GM13976 (cell line): ENCODE results near the gene CRTAC1.

Experiments
- DNase-seq: peaks from one replicate; pipeline ENCODE4 v3.0.0; 2012; ENCODE audit warnings: low spot score
- CTCF ChIP-seq: IDR thresholded peaks from 2 replicates; pipeline ENCODE4 v1.5.1; 2012; ENCODE audit warnings: borderline replicate concordance, mild to moderate bottlenecking; ENCODE audit not compliant: insufficient read depth; ENCODE audit errors: extremely low read depth, missing control alignments, control extremely low read depth
- in situ Hi-C: fragments of 300-500 bp; cut with MboI; formaldehyde crosslinking; loops from one replicate; pipeline ENCODE4 v1.12.0; 2022; ENCODE audit warnings: low sequenced_read_pairs, mixed read lengths, inconsistent platforms; ENCODE audit not compliant: unreplicated experiment

The CRTAC1 gene

GRCh38 chr10:97892939-97893338 is 137.5 kb downstream of the CRTAC1 start:
- in situ Hi-C loops: no loop called here
- TF ChIP-seq CTCF: no peak
- DNase-seq: no peak

DNA sequence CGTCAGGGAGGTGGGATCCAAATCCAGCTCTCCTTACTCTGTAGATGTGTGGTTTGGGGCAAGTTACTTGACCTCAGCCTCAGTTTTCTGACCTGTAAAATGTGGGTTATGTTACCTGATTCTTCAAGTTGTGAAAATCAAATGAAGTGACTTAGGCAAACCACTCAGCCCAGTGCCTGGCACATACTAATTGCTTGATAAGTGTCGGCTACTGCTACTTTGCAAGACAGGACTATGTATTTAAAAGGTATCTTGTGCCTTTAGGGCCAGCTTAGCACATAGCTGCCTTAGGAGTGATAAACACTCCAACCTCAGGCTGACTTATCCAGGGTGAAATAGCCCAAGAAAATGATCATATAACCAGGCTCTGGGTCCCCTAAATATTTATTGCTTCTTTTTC is 137.9 kb downstream of the CRTAC1 start:
- TF ChIP-seq CTCF: no peak
- in situ Hi-C loops: no loop called here
- no peak for DNase-seq

GRCh38 chr10:97891497-97892167 is 138.8 kb downstream of the CRTAC1 start:
- no peak for DNase-seq
- in situ Hi-C loops: no loop called here

GRCh38 chr10:97889461-97890265 is 140.8 kb downstream of the CRTAC1 start:
- TF ChIP-seq CTCF: no peak
- in situ Hi-C loops: no loop called here
- no peak for DNase-seq

More at GRCh38 chr10:97891497-97892167, 138.8 kb downstream of the CRTAC1 start:
- no peak for TF ChIP-seq CTCF

DNA sequence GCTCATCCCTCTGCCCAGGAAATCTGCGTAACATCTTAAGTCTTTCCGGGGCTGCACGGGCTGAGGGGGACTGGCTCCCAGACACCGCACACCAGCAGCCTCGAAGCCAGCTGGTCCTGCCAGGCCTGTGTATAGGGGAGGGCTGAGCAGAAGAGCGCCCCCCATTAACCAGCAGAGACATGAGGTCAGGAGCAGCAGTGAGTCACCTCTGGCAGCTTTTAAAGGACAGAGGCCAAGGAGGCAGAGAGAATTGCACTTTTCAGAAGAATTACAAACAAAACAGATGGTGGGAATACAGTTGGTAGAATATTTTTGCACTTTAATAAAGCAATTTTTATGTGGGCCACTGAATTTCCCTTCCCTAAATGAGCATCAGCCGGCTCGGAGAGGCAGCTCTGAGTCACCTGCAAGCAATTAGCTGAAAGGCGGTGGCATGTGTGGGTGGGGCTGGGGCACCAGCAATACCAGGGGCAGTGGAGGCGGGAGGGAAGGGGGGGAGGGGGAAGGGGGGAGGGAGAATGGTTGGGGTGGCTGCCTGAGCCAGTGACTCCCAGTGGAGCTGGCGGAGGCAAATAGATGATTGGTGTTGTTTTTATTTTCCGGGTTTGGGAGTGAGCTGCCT is 141.7 kb downstream of the CRTAC1 start:
- in situ Hi-C loops: no loop called here
- no peak for TF ChIP-seq CTCF
- no peak for DNase-seq

DNA sequence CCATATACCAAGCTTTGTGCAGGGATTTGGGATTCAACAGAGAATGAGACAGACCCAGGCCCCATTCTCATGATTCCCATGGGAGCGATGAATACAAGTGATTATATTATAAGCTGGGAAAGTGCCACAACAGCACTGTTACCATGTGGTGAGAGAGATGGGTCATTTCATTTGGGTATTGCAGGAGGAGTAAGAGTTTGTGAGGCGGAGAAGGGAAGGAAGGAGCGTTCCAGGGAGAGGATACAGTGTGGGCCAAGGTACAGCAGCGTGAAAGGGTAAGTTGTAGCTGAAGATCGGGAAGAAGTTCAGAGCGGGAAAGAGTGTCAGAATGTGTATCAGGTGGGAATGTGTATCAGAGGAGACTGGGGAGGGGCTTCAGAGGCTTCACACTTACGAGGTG is 142.3 kb downstream of the CRTAC1 start:
- no peak for DNase-seq
- in situ Hi-C loops: no loop called here
- no peak for TF ChIP-seq CTCF
